SW 1271 (cell line): ENCODE data around the gene ATXN7.

Experiments used
- DNase-seq, 2 experiments: peaks; one replicate each; lab custom pipeline; 2025; lab: John Stamatoyannopoulos, UW

ATXN7 gene

GRCh38 chr3:63963496-63963895 is 99.8 kb downstream of the ATXN7 start:
- DNase-seq, result no peak

GRCh38 chr3:63964681-63965485 is 101.2 kb downstream of the ATXN7 start:
- no peak for DNase-seq

- no peak for DNase-seq
Observed at GRCh38 chr3:63966007-63966406, 102.3 kb downstream of the ATXN7 start.

- DNase-seq, result no peak
Observed at GRCh38 chr3:63966871-63967270, 103.2 kb downstream of the ATXN7 start.

- DNase-seq, result no peak
Observed at GRCh38 chr3:63967675-63968611, 104.3 kb downstream of the ATXN7 start.

GRCh38 chr3:63968612-63969350 is 105.1 kb downstream of the ATXN7 start:
- DNase-seq, result peak in 1 of 2 experiments; percentile 6

- no peak for DNase-seq
Observed at GRCh38 chr3:63969876-63970275, 106.2 kb downstream of the ATXN7 start.

- no peak for DNase-seq
Observed at GRCh38 chr3:63970631-63971475, 107.2 kb downstream of the ATXN7 start.

- DNase-seq, result no peak
Observed at GRCh38 chr3:63972196-63972595, 108.5 kb downstream of the ATXN7 start.

GRCh38 chr3:63972987-63973386 is 109.3 kb downstream of the ATXN7 start:
- DNase-seq, result no peak

GRCh38 chr3:63973406-63973805 is 109.7 kb downstream of the ATXN7 start:
- DNase-seq, result no peak

GRCh38 chr3:63974451-63974850 is 110.8 kb downstream of the ATXN7 start:
- DNase-seq, result no peak

GRCh38 chr3:63975723-63976122 is 112.1 kb downstream of the ATXN7 start:
- no peak for DNase-seq

- DNase-seq, result peak; percentile 12 to 18
Observed at GRCh38 chr3:63976161-63976871, 112.6 kb downstream of the ATXN7 start.

GRCh38 chr3:63976872-63977200 is 113.2 kb downstream of the ATXN7 start:
- DNase-seq, result no peak

GRCh38 chr3:63977893-63978292 is 114.2 kb downstream of the ATXN7 start:
- no peak for DNase-seq

- no peak for DNase-seq
Observed at GRCh38 chr3:63979093-63979885, 115.6 kb downstream of the ATXN7 start.

GRCh38 chr3:63980019-63980418 is 116.4 kb downstream of the ATXN7 start:
- no peak for DNase-seq

GRCh38 chr3:63980830-63981498 is 117.3 kb downstream of the ATXN7 start:
- DNase-seq, result no peak
